ENCODE results near the gene PLXND1. TPM values are rescaled to one million over a fixed set of nuclear protein-coding genes. Genes with fewer than 3 reads are reported as not detected.

PLXND1 gene
- total RNA-seq, 2 donors from 2014 or later, result 47.7 to 135 TPM

GRCh38 chr3:129539206-129539605 lies 67.3 kb downstream of the PLXND1 start:
- Histone ChIP-seq H3K4me3 (no peak overlapping the region), H3K27ac (no peak overlapping the region), H3K9me3 (no peaks in the 10 kb centered on the region), H3K4me1 (peaks cover 9% of the 10 kb centered on the region), H3K27me3 (no peaks in the 10 kb centered on the region), H3K36me3 (replicated peaks in 1 of 2; ENCODE audit: insufficient read depth in 1 of 2, low read depth in 2 of 2) (no peaks in the 10 kb centered on the region)
- 77 to 84% methylated on average over 8 of the region's 8 CpGs for WGBS, 2 donors
- intact Hi-C loops (cut with DNase I), result no loop called here
- ATAC-seq (no peak), DNase-seq (no peak)
- TF ChIP-seq CTCF (IDR thresholded peaks at IDR 0.05) (no peak), POLR2A (IDR thresholded peaks at IDR 0.05) (no peak)

- Histone ChIP-seq H3K27me3 (no peaks in the 10 kb centered on the region), H3K4me1 (peaks cover 11% of the 10 kb centered on the region), H3K27ac (no peak overlapping the region), H3K4me3 (no peak overlapping the region), H3K9me3 (no peaks in the 10 kb centered on the region), H3K36me3 (replicated peaks in 1 of 2; ENCODE audit: insufficient read depth in 1 of 2, low read depth in 2 of 2) (no peaks in the 10 kb centered on the region)
- intact Hi-C loops (cut with DNase I), result no loop called here
- TF ChIP-seq CTCF (IDR thresholded peaks at IDR 0.05) (no peak), POLR2A (IDR thresholded peaks at IDR 0.05) (no peak)
- DNase-seq, result no peak
- 83 to 95% methylated on average over 2 to 3 of the region's 3 CpGs for WGBS, 2 donors
- no peak for ATAC-seq
Observed at GRCh38 chr3:129536804-129537203, 69.7 kb downstream of the PLXND1 start.

- ATAC-seq (no peak), DNase-seq (no peak)
- peaks cover 11% of the 10 kb centered on the region for H3K4me1 ChIP-seq
- H3K4me3 ChIP-seq, result no peak overlapping the region
- H3K27me3 ChIP-seq, result no peaks in the 10 kb centered on the region
- H3K36me3 ChIP-seq (replicated peaks in 1 of 2; ENCODE audit: insufficient read depth in 1 of 2, low read depth in 2 of 2), result no peaks in the 10 kb centered on the region
- WGBS, 2 donors, result 51 to 74% methylated on average over 2 of the region's 2 CpGs
- H3K27ac ChIP-seq, result no peak overlapping the region
- H3K9me3 ChIP-seq, result no peaks in the 10 kb centered on the region
- TF ChIP-seq CTCF (IDR thresholded peaks at IDR 0.05) (no peak), POLR2A (IDR thresholded peaks at IDR 0.05) (no peak)
- intact Hi-C loops (cut with DNase I), result no loop called here
Observed at GRCh38 chr3:129536374-129536667, 70.2 kb downstream of the PLXND1 start.

GRCh38 chr3:129535075-129535474 lies 71.4 kb downstream of the PLXND1 start:
- Histone ChIP-seq H3K4me1 (peaks cover 11% of the 10 kb centered on the region), H3K9me3 (no peaks in the 10 kb centered on the region), H3K27me3 (no peaks in the 10 kb centered on the region), H3K4me3 (no peak overlapping the region), H3K36me3 (replicated peaks in 1 of 2; ENCODE audit: insufficient read depth in 1 of 2, low read depth in 2 of 2) (no peaks in the 10 kb centered on the region), H3K27ac (peak overlapping the region in 1 of 4 donors; percentile 47)
- WGBS, 2 donors, result 79 to 83% methylated on average over 1 of the region's 1 CpG
- no peak for ATAC-seq
- intact Hi-C loops (cut with DNase I), result no loop called here
- TF ChIP-seq POLR2A (IDR thresholded peaks at IDR 0.05) (no peak), CTCF (IDR thresholded peaks at IDR 0.05) (no peak)
- DNase-seq, result no peak

GRCh38 chr3:129534428-129535027 lies 71.9 kb downstream of the PLXND1 start:
- Histone ChIP-seq H3K27me3 (no peaks in the 10 kb centered on the region), H3K4me1 (peaks cover 11% of the 10 kb centered on the region), H3K4me3 (no peak overlapping the region), H3K27ac (peak overlapping the region in 2 of 4 donors; percentile 10 to 47), H3K9me3 (no peaks in the 10 kb centered on the region), H3K36me3 (replicated peaks in 1 of 2; ENCODE audit: insufficient read depth in 1 of 2, low read depth in 2 of 2) (no peaks in the 10 kb centered on the region)
- DNase-seq, result peak; percentile 24 to 33 (median 30)
- intact Hi-C loops (cut with DNase I), result no loop called here
- WGBS, 2 donors, result 67 to 77% methylated on average over 4 of the region's 4 CpGs
- peak; percentile 57 for ATAC-seq
- TF ChIP-seq CTCF (IDR thresholded peaks at IDR 0.05), result no peak
- no peak for TF ChIP-seq POLR2A (IDR thresholded peaks at IDR 0.05)

All from body of pancreas (tissue), 4 donors.